ENCODE results near the gene GP1BB.

DNA sequence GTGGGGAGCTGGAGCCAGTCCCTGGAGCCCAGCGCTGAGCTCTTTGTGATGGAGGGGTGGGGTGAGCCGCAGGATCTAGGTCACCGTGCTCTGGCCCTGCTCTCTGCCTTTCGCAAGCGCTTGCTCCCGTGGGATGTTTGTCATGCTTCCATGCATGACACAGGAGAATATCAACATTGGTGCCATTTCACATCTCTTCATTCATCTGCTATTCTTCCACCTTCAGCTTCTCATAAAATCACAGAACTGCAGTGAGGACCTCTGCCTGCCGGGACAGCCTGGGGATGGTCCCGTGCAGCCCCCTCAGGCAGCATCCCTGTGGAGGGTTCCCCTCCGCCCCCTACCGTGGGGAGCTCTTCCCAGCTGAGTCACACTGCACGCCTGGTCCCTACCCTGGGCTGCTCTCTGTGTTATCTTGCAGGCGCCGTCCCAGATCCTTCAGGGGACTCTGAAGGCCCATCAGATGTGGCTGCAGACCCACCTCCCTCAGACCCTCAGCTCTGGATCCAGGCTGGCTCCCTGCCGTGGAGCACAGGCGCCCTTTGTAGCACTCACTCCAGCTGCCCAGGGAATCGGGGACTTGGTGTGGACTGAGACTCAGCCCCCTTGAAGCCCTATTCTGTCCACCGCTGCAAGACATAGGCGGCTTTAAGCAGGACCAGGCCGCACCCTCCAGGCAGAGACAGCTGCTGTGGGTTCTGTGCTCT lies 14.1 kb upstream of the GP1BB start:
- TF ChIP-seq EED (IDR thresholded peaks at IDR 0.05; ENCODE audit: low read depth) (no peak), POLR2A (IDR thresholded peaks at IDR 0.05; ENCODE audit: low read depth, low read length) (no peak), TCF12 (IDR thresholded peaks at IDR 0.05; ENCODE audit: low read depth, low read length) (no peak), EZH2 (IDR thresholded peaks at IDR 0.05; ENCODE audit: borderline replicate concordance, control insufficient read depth, low read depth, low read length) (no peak), EP300 (IDR thresholded peaks at IDR 0.05; ENCODE audit: borderline replicate concordance in 1 of 2, control insufficient read depth in 1 of 2, low read depth in 2 of 2, low read length in 2 of 2) (no peak), MEF2B (IDR thresholded peaks at IDR 0.05; ENCODE audit: partially characterized antibody, poor library complexity, severe bottlenecking) (no peak), SMAD1 (IDR thresholded peaks at IDR 0.05; ENCODE audit: low read depth, partially characterized antibody) (no peak), CREB1 (IDR thresholded peaks at IDR 0.05; ENCODE audit: low read depth) (no peak), HCFC1 (IDR thresholded peaks at IDR 0.05; ENCODE audit: low read length) (no peak), GABPA (IDR thresholded peaks at IDR 0.05; ENCODE audit: low read depth) (no peak)
- TF ChIP-seq, protein P1, sequence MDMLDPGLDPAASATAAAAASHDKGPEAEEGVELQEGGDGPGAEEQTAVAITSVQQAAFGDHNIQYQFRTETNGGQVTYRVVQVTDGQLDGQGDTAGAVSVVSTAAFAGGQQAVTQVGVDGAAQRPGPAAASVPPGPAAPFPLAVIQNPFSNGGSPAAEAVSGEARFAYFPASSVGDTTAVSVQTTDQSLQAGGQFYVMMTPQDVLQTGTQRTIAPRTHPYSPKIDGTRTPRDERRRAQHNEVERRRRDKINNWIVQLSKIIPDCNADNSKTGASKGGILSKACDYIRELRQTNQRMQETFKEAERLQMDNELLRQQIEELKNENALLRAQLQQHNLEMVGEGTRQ (IDR thresholded peaks at IDR 0.05; ENCODE audit: borderline replicate concordance, low read depth, low read length): no peak
- TF ChIP-seq, protein P2, sequence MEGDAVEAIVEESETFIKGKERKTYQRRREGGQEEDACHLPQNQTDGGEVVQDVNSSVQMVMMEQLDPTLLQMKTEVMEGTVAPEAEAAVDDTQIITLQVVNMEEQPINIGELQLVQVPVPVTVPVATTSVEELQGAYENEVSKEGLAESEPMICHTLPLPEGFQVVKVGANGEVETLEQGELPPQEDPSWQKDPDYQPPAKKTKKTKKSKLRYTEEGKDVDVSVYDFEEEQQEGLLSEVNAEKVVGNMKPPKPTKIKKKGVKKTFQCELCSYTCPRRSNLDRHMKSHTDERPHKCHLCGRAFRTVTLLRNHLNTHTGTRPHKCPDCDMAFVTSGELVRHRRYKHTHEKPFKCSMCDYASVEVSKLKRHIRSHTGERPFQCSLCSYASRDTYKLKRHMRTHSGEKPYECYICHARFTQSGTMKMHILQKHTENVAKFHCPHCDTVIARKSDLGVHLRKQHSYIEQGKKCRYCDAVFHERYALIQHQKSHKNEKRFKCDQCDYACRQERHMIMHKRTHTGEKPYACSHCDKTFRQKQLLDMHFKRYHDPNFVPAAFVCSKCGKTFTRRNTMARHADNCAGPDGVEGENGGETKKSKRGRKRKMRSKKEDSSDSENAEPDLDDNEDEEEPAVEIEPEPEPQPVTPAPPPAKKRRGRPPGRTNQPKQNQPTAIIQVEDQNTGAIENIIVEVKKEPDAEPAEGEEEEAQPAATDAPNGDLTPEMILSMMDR (IDR thresholded peaks at IDR 0.05 in 2 of 3, conservative IDR thresholded peaks at IDR 0.05 in 1 of 3; ENCODE audit: control insufficient read depth in 2 of 3, extremely low read depth in 1 of 3, insufficient read depth in 1 of 3, low read depth in 3 of 3, low read length in 3 of 3): no peak
